A549 (cell line): ENCODE data around the gene CARD8. TPM values are rescaled to one million over a fixed set of nuclear protein-coding genes. Genes with fewer than 3 reads are reported as not detected.
"Not testable (repeated sequence)": the region's sequence is repeated elsewhere in the genome, so short reads cannot be mapped to it uniquely, and the experiment has no call there.

Source experiments
- ATAC-seq, 2 experiments: fragments of 200-7000 bp in 1 of 2; fragments of >200 bp in 1 of 2; cut with Nextera tagmentation in 1 of 2; cut with Tn5 transposase in 1 of 2; 3 replicates each; pipeline versions ENCODE4 v1.8.0 to v1.9.1; 2018 to 2020; ENCODE audit warnings: mild to moderate bottlenecking in 1 of 2, moderate library complexity in 1 of 2
- CTCF ChIA-PET: fragments of 300-600 bp; sonication (Branson Sonifier 250); formaldehyde crosslinking; extraction: SDS; loops from one replicate; lab custom pipeline; 2021; ENCODE audit warnings: antibody characterized with exemption, inconsistent platforms; lab: Yijun Ruan, JAX
- POLR2A ChIA-PET: fragments of 350-600 bp; formaldehyde crosslinking; extraction: SDS; loops from one replicate; lab custom pipeline; 2021; ENCODE audit warnings: antibody characterized with exemption, inconsistent platforms; lab: Yijun Ruan, JAX
- DNase-seq, 2 experiments: peaks; one replicate each; pipeline versions ENCODE4 v3.0.0 to v3.0.0-alpha.2; 2011 to 2016; ENCODE audit warnings: low read depth in 1 of 2, low spot score in 1 of 2
- FAIRE-seq: peaks from 2 replicates; lab custom pipeline; 2011; peaks lifted over from hg19 to GRCh38; lab: Jason Lieb, UNC
- H3K27ac ChIP-seq, 2 experiments: fragments of >200 bp; sonication (Bioruptor Twin); formaldehyde crosslinking; 3 replicates each; pipeline ENCODE4 v1.5.1; 2016 to 2017
- H3K4me1 ChIP-seq: fragments of >200 bp; sonication (Bioruptor Twin); formaldehyde crosslinking; 3 replicates; pipeline ENCODE4 v1.6.1; 2016
- H3K4me2 ChIP-seq: fragments of >200 bp; sonication (Bioruptor Twin); formaldehyde crosslinking; 3 replicates; pipeline ENCODE4 v1.6.1; 2016
- H3K4me3 ChIP-seq: fragments of >200 bp; sonication (Bioruptor Twin); formaldehyde crosslinking; 3 replicates; pipeline ENCODE4 v1.5.1; 2016
- H3K9me3 ChIP-seq: fragments of >200 bp; sonication (Bioruptor Twin); formaldehyde crosslinking; 3 replicates; pipeline ENCODE4 v1.6.1; 2016
- ATOH8 ChIP-seq: fragments of 250-450 bp; sonication (Bioruptor Pico); IDR thresholded peaks from 2 replicates; pipeline ENCODE4 v1.5.0; 2020; ENCODE audit warnings: low read depth, mild to moderate bottlenecking, moderate library complexity
- BCL3 ChIP-seq: fragments of >200 bp; sonication (Bioruptor Twin); formaldehyde crosslinking; IDR thresholded peaks from 3 replicates; pipeline ENCODE4 v1.6.1; 2016
- BHLHE40 ChIP-seq: IDR thresholded peaks from 2 replicates; pipeline ENCODE4 v1.6.1; 2012; ENCODE audit warnings: low read depth, low read length, inconsistent platforms
- CEBPB ChIP-seq, 2 experiments: fragments of >200 bp in 1 of 2; sonication (Bioruptor Twin) in 1 of 2; formaldehyde crosslinking in 1 of 2; IDR thresholded peaks; 2 replicates each; pipeline ENCODE4 v1.6.1; 2012 to 2016
- CHD2 ChIP-seq: fragments of 150-350 bp; IDR thresholded peaks from 2 replicates; pipeline ENCODE4 v1.6.1; 2014; ENCODE audit warnings: low read length; ENCODE audit not compliant: partially characterized antibody
- ELK1 ChIP-seq: fragments of 150-350 bp; IDR thresholded peaks from 2 replicates; pipeline ENCODE4 v1.6.1; 2014; ENCODE audit warnings: low read depth, mild to moderate bottlenecking, low read length
- FOSL2 ChIP-seq, 2 experiments: fragments of 450-650 bp in 1 of 2; fragments of >200 bp in 1 of 2; sonication (Bioruptor Twin) in 1 of 2; formaldehyde crosslinking; IDR thresholded peaks; 2 replicates each; pipeline versions ENCODE4 v1.5.0 to v1.6.1; 2016 to 2020; ENCODE audit warnings: mild to moderate bottlenecking in 1 of 2, moderate library complexity in 1 of 2
- HEYL ChIP-seq: fragments of 250-450 bp; sonication (Bioruptor Pico); IDR thresholded peaks from 2 replicates; pipeline ENCODE4 v1.8.0; 2021; ENCODE audit warnings: mild to moderate bottlenecking, moderate library complexity
- JUN ChIP-seq, 2 experiments: fragments of >200 bp; sonication (Bioruptor Twin); formaldehyde crosslinking; IDR thresholded peaks; 2 replicates in 1 of 2; 3 replicates in 1 of 2; pipeline ENCODE4 v1.6.1; 2016 to 2017
- JUNB ChIP-seq: fragments of >200 bp; sonication (Bioruptor Twin); formaldehyde crosslinking; IDR thresholded peaks from 2 replicates; pipeline ENCODE4 v1.6.1; 2016
- KDM1A ChIP-seq: fragments of 200-600 bp; sonication (generic); IDR thresholded peaks from 2 replicates; pipeline ENCODE4 v1.6.1; 2016; ENCODE audit warnings: low read depth, mild to moderate bottlenecking
- KDM5A ChIP-seq: fragments of 200-600 bp; sonication (generic); IDR thresholded peaks from 2 replicates; pipeline ENCODE4 v1.6.1; 2016; ENCODE audit warnings: antibody characterized with exemption, mild to moderate bottlenecking
- MYC ChIP-seq: IDR thresholded peaks from 2 replicates; pipeline ENCODE4 v1.6.1; 2012; ENCODE audit warnings: mild to moderate bottlenecking, inconsistent platforms, low read length, improper control_type of control experiment, borderline replicate concordance
- NR3C1 ChIP-seq: fragments of >200 bp; sonication (Bioruptor Twin); formaldehyde crosslinking; IDR thresholded peaks from 3 replicates; pipeline ENCODE4 v1.6.1; 2017
- PHF8 ChIP-seq: fragments of 200-600 bp; sonication (generic); IDR thresholded peaks from 2 replicates; pipeline ENCODE4 v1.6.1; 2016; ENCODE audit warnings: low read depth, mild to moderate bottlenecking, antibody characterized with exemption, moderate library complexity, borderline replicate concordance
- POLR2AphosphoS2 ChIP-seq: conservative IDR thresholded peaks from 2 replicates; pipeline ENCODE4 v1.6.1; 2012; ENCODE audit warnings: low read length, improper control_type of control experiment, inconsistent platforms
- RARB ChIP-seq: fragments of 250-450 bp; sonication (Bioruptor Pico); IDR thresholded peaks from 2 replicates; pipeline ENCODE4 v1.8.0; 2021; ENCODE audit warnings: mild to moderate bottlenecking, moderate library complexity
- REST ChIP-seq: fragments of 200-600 bp; sonication (generic); IDR thresholded peaks from 2 replicates; pipeline ENCODE4 v1.6.1; 2016; ENCODE audit warnings: antibody characterized with exemption, mild to moderate bottlenecking, moderate library complexity
- ZC3H11A ChIP-seq: fragments of 450-650 bp; IDR thresholded peaks from 2 replicates; pipeline ENCODE4 v1.6.1; 2014; ENCODE audit warnings: antibody characterized with exemption, mild to moderate bottlenecking
- WGBS: methylation state at CpG from one replicate; pipeline ENCODE4 v1.1.6; 2017; ENCODE audit errors: missing lambda C conversion rate; 5-methylcytosine and 5-hydroxymethylcytosine counted together
- polyA plus RNA-seq, 4 experiments: library from polyadenylated mRNA; depleted of rRNA in 3 of 4; stranded (reverse); fragments of >200 nt; fragmentation: RNase III in 1 of 4; extraction: RNeasy Plus Mini Kit Qiagen cat#74134 plus additional on column Dnase treatment in 1 of 4; gene quantifications; 2 replicates in 3 of 4; 3 replicates in 1 of 4; pipeline ENCODE4 v1.2.3, GENCODE V29; 2011 to 2017

Gene CARD8
- polyA plus RNA-seq, 2 of the 4 experiments (the other 2 are of a cell fraction) = 27.5 to 34.7 TPM

GRCh38 chr19:48244281-48244680 lies 11.4 kb downstream of the CARD8 start (continued):
- TF ChIP-seq JUNB = no peak
- no peak for TF ChIP-seq KDM1A
- TF ChIP-seq POLR2AphosphoS2 = no peak
- TF ChIP-seq, all 56 proteins: peak for 0

GRCh38 chr19:48241771-48242170 lies 13.9 kb downstream of the CARD8 start:
- H3K4me1 ChIP-seq, H3K4me3 ChIP-seq, DNase-seq, CTCF ChIA-PET, ATAC-seq, FAIRE-seq, H3K4me2 ChIP-seq, POLR2A ChIA-PET, H3K27ac ChIP-seq, H3K9me3 ChIP-seq: not testable (repeated sequence)
- WGBS = 93% methylated on average over 6 of the region's 6 CpGs

- FAIRE-seq (no peak), DNase-seq (no peak), ATAC-seq (no peak)
- TF ChIP-seq ELK1 (no peak), NR3C1 (no peak), ZC3H11A (no peak), BHLHE40 (no peak), BCL3 (no peak), HEYL (no peak), FOSL2 (IDR thresholded peaks at IDR 0.05) (no peak), FOSL2 (CRISPR knock-in tag; IDR thresholded peaks at IDR 0.05) (no peak), MYC (no peak), KDM5A (no peak), CHD2 (no peak), PHF8 (no peak), RARB (CRISPR knock-in tag) (no peak), JUN (IDR thresholded peaks at IDR 0.05) (no peak), ATOH8 (CRISPR knock-in tag) (no peak), REST (no peak), CEBPB (IDR thresholded peaks at IDR 0.05) (no peak)
- peaks cover 4% of the 10 kb centered on the region; the same call in 1 of the 3 replicates for H3K4me1 ChIP-seq
- 91% methylated on average over 9 of the region's 9 CpGs for WGBS
- H3K4me2 ChIP-seq = no peak overlapping the region
- no peak overlapping the region for H3K27ac ChIP-seq
- H3K9me3 ChIP-seq = no peaks in the 10 kb centered on the region
- POLR2A ChIA-PET = interaction anchor here (1.4 kb wide), 1 partner anchor 36 kb away, joined by 3 read pairs; no protein-coding TSS in a partner anchor
- H3K4me3 ChIP-seq = no peak overlapping the region
- CTCF ChIA-PET = interaction anchor here (1.3 to 3.6 kb wide), 4 partner anchors 21 to 276 kb away, joined by 3 to 10 read pairs (median 5); no protein-coding TSS in a partner anchor
Measured at GRCh38 chr19:48239582-48240141, 16.1 kb downstream of the CARD8 start.
